H1 (cell line): ENCODE measurements around the gene CFB.
"Not testable (repeated sequence)": the region's sequence is repeated elsewhere in the genome, so short reads cannot be mapped to it uniquely, and the experiment has no call there.

Source experiments
- ATF3 ChIP-seq: IDR thresholded peaks from 2 replicates; pipeline ENCODE4 v1.6.1; 2011; ENCODE audit warnings: low read depth, mild to moderate bottlenecking, low read length; ENCODE audit not compliant: insufficient read depth
- BRCA1 ChIP-seq: IDR thresholded peaks from 2 replicates; pipeline ENCODE4 v1.6.1; 2012; ENCODE audit warnings: low read depth, low read length, improper control_type of control experiment
- JUN ChIP-seq: IDR thresholded peaks from 2 replicates; pipeline ENCODE4 v1.6.1; 2011; ENCODE audit warnings: low read depth, mild to moderate bottlenecking, improper control_type of control experiment, low read length

- not testable (repeated sequence) for TF ChIP-seq JUN, BRCA1, ATF3
Observed at GRCh38 chr6:31908255-31908654, 37.6 kb upstream of the CFB start.
